ENCODE measurements around the gene HOXD10.

The HOXD10 gene

DNA sequence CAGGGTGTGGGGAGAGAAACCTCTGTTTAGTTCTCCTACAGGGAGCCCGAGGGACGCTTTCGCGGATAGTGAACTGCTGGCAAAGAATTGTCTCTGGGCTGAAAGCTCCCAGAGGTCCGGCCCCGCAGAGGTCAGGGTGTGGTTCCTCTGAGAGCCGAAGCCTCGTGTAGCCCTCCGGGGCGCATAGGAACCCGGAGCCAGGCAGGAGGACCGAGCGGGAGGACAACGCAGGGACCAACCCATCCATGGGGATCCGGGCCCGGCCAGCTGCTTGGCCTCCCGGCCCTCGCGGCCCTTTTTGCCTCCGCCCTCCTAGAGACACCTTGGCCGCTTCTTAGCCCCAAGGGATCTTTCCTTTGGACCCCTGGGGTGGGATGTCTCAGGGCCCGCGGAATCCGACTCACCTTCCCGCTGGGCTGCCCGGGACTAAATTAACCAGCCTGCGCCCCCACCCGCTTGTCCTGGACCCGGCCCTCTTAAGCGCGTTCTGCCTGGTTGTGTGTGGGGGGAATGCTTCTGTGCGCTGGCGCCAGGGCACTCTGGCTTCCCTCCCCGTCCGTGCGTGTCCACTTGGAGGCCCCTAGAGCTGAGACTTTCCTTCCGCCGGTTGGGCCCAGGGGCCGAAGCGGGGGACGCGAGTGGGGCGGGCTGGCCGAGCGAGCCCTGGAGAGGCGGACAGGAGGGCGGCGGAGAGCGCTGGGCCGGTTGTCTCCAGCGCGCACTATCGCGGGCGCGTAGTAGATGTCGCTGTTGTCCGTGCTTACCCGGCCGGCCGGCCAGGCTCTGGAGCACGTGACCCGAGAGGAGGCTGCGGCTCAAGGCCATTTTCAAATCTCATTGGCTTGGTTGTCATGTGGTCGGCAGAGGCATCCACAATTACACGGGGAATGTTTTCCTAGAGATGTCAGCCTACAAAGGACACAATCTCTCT is at the start of gene HOXD10:
TSS of gene HOXD10 (plus strand) at position 896 of the 931 bp plus-strand sequence. CDS start 56 bp downstream, outside the sequence.
- DNase-seq: no peak

DNA sequence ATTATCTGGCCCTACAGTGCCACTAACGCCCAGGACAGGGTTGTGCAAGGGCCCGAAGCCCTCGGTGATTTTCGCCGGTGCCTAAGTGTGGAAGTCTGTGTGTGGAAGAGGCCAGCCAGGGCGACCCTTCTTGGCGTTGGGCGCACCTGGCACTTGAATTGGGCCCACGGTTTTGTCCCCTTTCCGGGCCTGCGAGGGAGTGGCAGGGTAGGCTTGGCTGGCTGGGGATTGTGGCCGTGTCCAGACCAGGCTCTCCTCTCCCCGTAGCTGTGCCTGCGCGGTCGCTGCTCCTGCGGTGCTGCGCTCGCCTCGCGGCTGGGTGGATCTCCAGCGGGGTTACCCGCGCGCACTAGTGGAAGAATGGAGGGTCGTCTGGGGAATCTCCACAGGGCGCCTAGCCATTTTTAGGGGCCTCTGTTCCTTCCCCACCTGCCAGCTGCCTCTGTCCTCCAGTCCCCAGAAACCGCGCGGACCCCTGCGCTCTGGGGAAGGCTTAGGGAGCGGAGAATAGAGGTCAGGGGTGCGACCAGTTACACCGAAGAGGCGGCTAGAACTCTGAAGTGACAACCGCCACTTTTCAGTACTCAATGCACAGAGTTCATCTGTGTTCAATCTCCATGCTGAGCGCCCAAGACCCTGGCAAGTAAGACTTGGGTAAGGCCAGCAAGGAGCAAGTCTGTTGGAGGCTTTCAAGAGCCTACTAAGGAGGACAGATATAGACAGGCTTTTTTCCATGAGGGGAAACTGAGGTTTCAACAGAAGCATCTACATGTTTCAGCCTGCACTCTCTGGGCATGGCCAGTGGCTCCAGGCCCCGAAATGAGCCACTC is 48.8 kb upstream of the HOXD10 start:
- DNase-seq: no peak

GRCh38 chr2:176068419-176068832 is 48.2 kb upstream of the HOXD10 start:
- no peak for DNase-seq

GRCh38 chr2:176071330-176072291 is 45.0 kb upstream of the HOXD10 start:
- no peak for DNase-seq

DNA sequence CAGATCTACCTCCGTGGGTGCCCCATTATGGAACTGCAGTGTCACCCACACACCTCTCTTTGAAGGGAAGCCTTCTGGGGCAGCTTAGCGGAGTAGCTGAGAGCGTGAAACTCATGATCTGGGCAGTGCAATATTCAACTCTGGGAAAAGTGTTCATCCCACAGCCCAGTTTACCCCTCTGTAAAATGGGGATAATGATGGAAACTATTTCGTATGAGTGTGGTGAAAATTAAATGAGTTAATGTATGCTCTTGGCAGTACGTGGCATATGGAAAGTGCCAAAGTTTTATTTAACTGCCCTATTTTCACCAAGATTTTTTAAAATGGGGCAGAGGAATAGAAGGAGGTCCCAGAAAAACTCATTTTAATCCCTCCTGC is 44.3 kb upstream of the HOXD10 start:
- no peak for DNase-seq

GRCh38 chr2:176072951-176073904 is 43.4 kb upstream of the HOXD10 start:
- DNase-seq: no peak

GRCh38 chr2:176074919-176075425 is 41.6 kb upstream of the HOXD10 start:
- no peak for DNase-seq

GRCh38 chr2:176075481-176075880 is 41.1 kb upstream of the HOXD10 start:
- DNase-seq: no peak

- DNase-seq: no peak
These were observed 40.5 kb upstream of the HOXD10 start for GRCh38 chr2:176076063-176076462.

DNA sequence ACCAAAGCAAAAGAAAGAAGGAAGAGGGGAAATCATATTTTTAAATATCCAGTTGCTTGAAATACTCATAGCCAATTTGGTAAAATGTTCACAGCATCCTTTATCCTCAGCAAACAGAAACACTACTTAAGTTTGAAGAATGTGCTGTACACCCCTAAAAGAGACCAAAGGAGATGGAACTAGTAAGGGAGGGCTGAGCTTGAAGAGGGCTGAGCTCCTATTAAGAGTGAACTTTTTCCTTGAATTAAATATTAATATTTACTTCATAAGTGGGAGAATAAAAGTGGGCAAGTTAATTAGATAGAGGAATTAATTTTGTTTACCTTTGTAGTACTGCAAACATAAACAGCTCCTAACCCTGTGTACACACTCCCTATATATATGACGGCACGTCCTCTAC is 39.8 kb upstream of the HOXD10 start:
- DNase-seq: no peak

- no peak for DNase-seq
These were observed 37.9 kb upstream of the HOXD10 start for GRCh38 chr2:176078541-176079284.

DNA sequence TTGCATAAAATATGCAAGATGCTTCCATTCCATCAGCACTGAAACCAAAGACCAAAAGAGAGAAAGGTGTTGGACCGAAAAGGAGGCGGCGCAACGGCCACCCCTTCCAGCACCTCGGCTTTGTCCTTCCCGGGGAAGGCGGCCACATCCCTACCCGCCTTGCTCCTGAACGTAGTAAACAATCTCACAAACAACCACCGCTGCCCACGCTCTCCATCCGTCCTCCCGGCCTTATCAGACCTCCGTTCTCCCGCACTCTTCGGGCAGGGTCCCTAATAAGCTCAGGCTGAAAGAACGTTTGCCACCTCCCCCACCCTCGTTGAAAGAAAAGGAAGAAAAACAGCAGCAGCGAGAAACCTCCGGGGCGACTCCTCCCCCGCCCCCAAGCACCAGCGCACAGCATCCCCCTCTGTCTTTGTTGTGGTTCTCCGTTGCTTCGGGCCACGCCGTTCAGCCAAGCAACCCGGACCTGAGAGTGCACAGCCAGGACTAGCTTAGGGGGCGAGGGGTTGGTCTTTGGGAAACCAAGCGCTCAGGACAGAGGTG is 37.2 kb upstream of the HOXD10 start:
- no peak for DNase-seq

DNA sequence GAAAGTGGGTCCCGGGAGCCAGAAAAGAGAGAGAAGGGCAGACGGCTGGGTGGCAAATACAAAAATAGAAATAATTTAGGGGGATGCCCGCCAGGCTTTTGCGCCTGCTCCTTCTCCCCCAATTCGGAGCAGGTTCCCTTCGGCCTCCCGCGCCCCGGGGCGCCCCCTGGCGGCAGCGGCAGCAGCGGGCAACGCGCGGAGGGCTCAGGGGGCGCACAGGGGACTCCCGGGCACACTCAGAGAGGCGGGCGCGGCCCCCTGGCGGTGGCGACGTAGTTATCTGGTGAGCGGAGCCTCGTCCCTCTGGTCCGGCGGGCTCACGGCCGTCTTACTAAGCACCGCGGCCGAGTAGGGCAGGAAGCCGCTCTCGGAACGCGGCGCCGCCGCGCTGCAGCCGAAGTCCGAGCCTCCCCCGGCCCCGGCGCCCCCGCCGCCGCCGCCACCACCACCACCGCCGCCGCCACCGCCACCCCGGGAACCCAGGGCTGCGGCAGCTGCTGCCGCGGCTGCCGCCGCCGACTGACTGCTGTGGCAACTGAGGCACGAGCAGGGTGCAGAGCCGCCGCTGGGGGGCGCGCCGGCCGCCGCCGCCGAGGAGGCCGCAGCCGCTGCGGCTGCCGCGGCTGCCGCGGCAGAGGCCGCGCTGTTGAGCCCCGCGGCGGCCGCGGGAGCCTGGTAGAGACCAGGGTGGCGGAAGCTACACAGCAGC is 36.6 kb upstream of the HOXD10 start:
- peak in 1 of 51 donors; percentile 9 for DNase-seq

- no peak for DNase-seq
These were observed 35.8 kb upstream of the HOXD10 start for GRCh38 chr2:176080540-176081375.

- DNase-seq: no peak
These were observed 35.2 kb upstream of the HOXD10 start for GRCh38 chr2:176081376-176081836.

DNA sequence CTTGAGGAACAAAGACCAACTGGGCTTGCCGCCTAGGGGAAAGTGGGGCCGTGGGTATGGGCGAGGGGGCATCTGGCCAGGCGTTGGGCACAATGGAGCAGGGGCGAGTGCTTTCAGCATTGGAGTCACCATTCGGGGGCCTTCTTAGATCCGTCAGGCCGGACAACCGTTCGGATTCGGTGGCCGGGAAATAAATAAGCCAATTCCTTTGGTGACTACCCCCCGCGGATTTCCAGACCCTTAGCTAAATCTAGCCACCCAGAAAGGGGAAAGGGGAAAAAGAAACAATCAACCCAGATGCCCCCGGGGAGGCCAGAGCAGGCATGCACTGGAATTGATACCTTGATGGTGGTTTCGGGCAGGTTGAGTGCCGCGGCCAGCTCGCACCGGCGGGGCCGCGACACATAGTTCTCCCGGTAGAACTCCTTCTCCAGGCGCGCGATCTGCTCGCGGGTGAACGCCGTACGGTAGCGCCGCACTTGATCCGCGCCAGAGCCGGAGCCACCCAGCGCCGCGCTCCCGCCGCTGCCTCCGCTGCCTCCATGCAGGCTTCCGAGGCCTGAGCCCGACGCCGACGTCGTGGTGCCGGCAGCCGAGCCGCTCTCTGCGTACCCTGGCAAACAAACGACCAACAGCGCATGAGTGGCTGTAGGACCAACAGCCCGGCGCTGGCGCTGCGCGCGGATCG is 34.6 kb upstream of the HOXD10 start:
- no peak for DNase-seq

DNA sequence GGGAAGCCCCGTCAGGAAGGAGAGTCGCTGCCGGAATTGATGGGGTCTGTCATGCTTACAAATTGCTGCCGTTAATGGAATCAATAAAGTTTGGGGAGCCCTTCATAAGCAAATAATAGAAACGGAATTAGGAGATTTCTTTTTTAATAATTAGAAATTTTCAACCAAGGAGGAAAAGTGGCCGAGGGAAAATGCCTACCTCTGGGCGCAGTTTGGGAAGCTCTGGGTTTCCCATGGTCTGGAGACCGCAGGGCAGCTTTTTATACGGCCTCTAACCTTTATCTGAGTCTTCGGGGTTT is 34.1 kb upstream of the HOXD10 start:
- DNase-seq: no peak

Measured in hypothalamus (tissue), 51 donors.